Globus pallidus (tissue), 1 donor: Measurements from ENCODE around the gene CUBN.
"Not testable (repeated sequence)": the region's sequence is repeated elsewhere in the genome, so short reads cannot be mapped to it uniquely, and the experiment has no call there.

Source experiments
- DNase-seq: peaks from one replicate; pipeline ENCODE4 v3.0.0-alpha.2; 2015; ENCODE audit warnings: low spot score

CUBN gene

DNA sequence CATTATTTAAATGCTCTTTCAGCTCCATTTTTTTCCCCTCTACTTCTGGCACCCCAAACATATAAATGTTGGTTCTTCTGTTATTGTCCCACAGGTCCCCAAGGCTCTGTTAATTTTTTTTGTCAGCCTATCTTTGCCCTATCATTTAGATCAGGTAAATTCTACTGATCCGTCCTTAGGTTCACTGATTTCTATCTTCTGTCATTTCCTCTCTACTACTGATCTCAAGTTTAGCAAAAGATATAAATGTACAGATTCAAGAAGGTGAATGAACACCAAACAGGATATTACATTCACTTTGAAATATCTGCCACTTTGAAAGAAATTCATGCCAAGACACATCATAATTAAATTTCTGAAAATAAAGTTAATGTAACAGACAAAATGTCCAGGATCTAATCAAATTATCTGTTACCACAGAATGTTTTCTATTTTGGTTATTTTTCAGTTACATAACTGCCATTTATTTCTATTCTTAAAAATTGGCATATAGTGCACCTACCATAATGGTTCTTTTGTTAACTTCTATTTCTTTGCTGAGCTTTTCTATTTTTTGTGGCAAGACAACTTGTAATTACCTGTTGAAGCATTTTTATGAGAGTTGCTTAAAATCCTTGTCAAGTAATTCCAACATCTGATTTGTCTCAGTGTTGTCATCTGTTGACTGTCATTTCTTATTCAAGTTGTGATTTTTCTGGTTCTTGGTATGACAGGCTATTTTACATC lies 12.1 kb upstream of the CUBN start:
- DNase-seq: no peak

DNA sequence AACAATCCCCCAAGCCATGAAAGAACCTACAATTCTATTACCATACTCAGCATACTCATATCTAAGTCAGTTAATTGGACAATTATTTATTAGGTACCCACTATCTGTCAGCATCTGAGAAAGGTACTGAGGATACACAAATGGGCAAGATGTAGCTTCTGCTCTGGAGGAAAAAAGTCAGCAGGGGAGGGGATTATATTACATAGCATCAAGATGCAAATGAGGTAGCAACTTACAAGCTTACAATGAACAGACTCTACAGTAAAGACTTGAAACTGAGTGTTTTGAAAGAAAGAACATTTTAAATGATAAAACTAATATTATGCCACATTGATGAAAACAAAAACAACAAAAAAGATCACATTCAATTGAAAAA lies 10.8 kb upstream of the CUBN start:
- no peak for DNase-seq

DNA sequence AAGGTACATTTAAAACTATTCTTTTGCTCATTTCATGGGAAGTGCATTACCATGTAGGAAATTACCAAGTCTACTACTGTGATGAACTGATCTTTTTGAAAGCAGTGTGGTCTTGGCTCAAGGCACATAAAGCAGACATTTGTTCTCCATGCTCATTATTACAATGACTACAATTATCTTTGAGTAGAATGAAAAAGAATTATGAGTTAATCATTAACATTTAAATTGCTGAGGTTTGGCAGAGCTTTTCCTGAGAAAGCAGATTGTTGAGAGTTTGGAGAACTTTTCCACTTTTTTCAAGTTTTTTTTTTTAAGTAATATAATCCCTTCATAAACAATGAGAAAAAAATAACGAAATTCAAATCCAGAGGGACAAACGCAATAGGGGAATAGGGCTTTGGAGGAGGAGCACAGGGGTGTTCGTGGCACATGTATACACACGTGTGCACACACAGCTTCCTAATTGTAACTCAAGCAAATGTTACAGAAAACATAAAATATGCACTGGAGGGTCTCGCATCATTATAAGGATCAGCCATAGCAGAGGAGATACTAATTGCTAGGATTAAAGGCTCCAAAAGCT lies 8.9 kb upstream of the CUBN start:
- no peak for DNase-seq

DNA sequence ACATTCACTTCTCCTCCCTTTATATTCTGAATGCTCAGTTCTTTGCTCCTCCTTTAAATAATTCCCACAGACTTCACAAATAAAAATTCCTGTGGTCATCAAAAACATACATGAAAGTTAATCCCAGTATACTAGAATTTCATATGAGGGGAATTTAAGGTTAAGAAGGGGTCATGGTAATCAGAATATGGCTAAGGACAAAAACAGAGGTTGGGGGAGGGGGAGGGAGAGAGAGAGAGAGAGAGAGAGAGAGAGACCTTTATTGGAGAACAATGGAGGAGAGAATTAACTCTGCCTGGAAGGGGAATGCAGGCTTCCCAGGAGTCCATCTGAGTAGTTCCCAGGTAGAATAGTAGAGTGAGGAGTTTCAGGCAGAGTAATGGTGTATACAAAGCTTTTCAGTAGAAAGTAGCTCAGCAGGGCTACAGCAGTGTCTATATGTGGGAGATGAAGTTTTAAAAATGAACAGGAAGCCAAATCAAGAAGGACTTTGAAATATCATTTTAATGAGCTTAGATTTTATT lies 5.2 kb upstream of the CUBN start:
- no peak for DNase-seq

DNA sequence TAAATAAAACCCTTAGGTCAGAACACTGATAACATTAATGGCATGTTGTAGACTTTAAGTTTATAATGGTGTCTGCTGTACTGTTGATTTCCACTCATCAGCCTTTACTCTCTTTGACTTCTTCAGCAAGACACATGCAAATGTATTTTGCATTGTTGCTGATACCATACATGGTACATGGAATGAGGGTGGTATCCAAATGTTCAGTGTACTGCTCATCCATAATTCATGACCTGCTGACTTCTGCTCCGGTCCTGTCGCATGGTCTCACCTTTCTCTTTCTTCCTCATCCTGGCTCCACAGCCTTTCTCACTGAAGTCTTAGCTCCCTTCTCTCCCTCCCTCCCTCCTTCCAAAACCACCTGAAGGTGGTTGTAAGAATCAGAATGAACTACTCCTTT lies 4.7 kb upstream of the CUBN start:
- no peak for DNase-seq

DNA sequence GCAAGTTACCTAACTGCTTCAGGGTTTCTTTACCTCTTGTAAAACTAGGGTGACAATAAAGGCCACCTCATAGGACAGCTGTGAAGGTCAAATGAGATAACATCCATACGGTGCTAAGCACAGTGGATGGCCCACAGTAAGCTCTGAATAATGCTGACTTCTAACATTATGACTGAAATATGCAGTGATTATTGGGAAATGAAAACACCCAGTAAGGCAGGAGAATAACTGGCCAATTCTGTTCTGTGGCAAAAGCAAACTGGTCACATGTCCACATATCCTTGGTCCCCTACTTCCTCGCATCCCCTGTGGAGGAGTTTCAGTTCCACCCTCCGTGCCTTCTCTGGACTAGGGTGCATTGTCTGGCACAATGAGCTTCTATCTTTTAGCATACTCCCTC lies 1.4 kb downstream of the CUBN start:
- DNase-seq: no peak

DNA sequence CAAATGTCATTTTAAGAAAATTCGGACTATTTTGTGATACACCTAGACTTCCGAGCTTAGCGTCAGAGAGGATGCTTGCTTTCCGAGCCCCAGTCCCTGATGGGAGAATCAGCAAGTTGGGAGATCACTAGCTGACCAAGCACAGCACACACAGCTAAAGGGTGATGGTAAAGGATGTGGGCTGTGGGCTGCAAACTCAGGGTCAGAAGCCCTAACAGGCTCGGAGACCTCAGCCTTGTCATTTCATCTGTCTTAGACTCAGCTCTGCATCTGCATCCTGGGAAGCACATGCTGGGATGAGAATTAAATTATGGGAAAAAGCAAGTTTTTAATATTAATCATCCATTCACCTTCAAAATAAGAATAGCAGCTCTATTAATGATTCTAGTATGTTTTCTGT lies 3.3 kb downstream of the CUBN start:
- DNase-seq: no peak

DNA sequence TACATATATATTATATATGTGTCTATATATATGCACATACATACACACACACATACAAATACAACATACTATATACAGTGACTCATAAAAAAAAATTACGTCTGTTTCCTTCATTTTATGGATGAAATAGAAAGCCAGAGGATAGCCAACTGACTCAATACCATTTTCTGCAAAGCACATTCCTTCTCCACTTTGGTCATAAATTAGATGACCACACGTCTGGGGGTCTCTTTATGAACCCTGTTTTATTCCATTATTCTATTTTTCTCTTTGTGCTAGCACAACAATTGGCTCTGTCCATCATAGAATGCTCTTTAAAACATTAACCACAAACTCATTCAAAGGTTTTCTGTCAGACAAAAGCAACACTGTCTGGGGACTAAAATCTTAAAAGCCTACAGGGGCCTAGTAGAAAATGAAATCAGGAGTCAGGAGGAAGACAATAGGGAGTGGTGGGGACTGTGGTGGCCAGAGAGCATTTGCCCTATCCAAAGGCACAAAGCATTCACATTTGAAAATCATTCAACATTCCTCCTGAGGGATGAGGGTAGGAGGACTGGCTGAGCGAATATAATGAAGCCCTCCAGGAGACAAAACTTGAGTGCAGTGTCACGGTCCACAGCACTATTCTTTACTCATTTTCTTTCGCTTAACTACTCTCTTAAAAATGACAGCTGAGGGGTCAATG lies 4.3 kb downstream of the CUBN start:
- no peak for DNase-seq

DNA sequence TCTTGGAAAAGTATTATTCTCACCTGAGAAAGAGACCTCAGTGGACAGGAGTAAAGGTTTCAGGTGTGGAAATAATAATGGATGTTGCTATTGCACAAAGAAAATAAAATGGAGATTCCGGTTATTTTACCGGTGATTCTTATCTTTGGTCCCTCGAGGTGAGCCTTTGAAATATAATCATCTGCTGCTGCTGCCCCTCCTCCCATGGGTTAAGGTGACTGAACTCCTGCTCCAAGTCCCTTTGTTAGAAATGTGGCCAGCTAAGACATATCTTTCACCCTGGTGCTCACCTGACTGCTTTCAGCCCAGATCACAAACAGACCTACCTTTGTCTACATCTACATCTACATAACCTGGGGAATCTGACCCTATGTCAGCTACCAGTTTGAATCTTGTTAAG lies 5.7 kb downstream of the CUBN start:
- no peak for DNase-seq

DNA sequence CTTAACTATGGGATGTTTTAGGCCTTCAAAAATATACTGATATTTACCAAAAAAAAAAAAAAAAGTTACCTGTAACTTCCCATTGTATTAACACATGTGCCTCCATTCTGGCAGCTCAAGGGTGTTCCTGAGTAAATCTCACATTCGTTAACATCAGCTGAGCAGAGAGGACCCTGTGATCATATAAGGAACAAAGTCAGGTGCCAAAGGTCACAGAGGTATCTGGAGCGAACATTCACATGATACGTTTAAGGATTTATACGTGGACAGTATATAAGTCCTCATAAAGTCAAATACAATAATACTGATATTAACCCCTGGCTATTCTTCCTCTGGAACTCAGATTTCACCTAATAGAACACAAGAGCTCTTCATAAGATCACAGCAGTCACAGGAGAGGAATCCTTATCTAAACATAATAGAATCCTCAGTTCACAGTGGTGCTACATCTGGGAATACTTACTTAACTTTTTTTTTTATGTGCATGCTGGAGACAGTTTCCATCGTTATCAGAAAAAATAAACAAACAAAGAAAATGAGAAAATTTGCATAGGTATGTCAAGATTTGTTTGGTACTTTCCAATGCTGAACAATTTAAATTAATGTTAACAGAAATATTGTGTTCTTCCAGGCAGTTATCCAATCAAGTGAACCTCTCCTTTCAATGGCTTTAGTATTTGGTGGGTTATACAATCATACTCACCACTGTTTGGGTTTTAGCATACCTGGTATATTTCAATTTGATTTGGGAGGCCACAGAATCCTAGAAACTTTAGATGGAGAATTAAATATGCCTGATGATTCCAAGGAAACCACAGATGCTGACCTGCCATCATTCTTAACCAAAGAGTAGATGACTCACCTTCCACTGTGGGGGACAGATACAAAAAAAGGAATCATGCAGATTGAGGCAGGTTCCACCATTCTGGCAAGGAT lies 6.6 kb downstream of the CUBN start:
- DNase-seq: no peak

DNA sequence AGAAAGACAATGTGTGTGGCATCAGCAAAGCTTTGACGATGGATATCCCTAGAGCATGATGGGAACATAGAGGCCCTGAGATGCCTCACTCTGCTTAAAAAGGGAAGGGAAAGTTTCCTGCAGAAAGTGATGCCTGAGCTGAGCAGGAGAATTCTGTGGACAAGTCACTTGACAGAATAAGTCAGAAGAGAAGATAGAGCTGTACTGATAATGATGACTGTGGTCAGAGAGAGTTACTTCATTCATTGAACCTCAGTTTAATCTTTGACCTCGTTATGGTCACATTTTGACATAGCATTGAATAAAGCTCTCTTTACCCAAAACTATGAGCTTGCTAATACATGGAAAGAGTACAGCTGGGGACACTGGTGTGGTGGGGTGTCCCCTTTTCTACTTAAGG lies 7.6 kb downstream of the CUBN start:
- no peak for DNase-seq

DNA sequence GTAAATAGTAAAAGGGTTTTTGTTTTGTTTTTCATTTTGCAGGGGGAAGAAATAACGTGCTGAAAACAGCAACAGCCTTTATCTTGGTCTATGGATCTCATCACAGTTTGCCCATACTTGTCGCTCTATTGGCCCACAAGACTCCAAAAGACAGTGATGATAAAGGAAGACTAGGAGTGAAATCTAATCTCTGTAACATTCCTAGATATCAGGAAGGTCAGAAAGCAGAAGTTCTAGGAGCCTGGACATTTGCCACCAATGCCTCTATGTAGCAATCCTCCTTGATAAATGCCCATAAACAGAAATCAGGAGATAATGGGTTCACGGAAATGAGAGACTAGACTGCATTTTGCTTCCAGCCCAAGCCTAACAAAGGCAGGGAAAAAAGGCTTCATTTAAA lies 8.9 kb downstream of the CUBN start:
- DNase-seq: no peak

DNA sequence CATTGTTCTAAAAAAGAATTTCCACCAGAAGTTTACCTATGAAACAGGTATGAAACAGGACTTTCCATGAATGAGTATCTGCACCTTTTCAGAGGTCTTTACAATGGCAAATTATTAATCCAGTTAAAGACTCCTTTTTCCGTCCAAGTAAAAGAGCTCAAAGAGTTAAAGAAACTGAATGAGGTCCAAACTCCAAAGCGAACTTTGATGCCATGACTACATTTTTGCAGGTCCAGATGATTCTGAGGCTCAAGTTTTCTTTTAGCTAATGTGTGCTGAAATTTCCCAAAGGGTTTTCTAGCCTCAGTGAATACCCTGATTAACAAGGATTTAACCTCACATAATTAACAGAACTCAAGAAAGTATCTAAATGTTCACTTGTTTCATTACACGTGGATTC lies 9.8 kb downstream of the CUBN start:
- no peak for DNase-seq

DNA sequence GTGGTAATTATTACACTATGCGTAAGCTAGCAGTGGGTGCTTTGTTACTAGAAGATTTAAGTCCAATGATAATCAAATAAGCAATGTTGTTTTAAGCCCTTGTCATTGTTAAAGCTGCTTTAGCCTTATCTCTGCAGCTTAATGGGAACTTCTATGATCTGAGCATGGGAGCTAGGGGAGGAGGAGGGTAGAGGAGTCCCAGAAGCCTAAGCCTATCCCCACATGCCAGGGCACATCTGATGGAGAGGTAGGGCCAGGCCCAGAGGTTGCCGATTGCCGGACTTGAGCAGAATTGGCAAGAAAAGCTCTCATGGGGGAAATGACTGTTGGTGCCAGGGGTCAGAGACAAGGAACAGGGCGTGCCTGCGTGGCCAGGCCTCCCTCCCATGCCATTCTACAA lies 13.4 kb downstream of the CUBN start:
- no peak for DNase-seq

DNA sequence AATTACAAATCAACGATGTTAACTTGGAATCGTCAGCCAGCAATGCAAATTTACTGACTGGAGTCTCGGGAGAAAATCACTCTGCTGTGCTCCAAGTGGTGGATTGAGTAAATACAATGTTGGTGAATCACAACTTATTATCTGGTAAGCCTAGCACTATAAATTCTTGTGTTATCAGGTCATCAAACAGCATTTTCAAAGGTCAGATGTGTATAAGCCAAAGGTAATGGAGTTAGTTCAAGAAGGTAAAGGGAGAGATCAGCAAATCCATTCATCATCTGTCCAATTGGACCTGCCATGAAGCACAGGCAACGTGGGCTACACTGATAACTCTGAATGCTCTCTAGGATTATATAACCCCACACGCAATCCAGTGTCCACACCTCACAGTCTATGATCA lies 13.9 kb downstream of the CUBN start:
- no peak for DNase-seq

DNA sequence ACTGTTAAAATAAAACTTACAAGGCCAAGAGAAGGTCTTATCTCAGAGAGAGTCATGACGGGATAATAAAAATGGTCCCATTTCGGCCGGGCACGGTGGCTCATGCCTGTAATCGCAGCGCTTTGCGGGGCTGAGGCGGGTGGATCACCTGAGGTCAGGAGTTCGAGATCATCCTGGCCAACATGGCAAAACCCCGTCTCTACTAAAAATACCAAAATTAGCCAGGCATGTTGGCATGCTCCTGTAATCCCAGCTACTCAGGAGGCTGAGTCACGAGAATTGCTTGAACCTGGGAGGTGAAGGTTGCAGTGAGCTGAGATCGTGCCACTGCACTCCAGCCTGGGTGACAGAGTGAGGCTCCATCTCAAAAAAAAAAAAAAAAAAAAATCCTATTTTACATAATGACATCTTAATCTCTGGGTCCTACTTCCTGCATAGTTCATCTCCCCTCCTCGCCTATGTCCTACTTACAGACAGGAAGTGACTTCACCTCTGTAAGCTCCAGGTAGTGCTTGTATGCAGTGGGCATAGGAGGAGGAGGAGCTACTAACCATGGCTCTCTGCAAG lies 14.7 kb downstream of the CUBN start:
- DNase-seq: not testable (repeated sequence)

DNA sequence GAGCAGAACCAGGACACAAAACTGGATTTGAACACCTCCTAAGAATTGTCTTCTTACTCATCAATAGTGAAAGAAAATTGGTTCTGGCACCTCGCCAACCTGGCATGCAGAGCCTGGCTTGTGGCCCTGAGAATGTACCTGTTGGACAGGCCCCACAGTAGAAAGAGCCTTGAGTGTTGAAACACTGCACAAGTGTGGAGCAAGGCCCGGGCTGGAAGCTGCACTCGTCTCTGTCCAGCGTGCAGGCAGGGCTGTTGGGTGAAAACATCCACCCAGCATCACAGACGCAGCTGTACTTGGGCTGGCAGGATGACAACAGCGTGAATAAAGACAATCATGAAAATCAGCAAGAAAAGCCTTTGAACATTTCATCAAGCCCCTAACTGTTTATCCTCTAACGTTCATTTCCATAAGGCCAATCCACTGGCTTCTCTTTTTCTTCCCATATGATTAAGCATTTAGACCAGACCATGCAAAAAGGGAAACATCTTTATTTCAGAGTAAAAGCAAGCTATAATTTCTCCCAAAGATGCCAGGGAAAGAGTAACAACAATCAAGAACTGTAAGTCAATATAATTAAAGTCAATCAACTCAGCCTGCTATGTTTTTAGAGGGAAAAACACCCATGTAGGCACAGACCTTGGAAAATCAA lies 15.6 kb downstream of the CUBN start:
- peak; percentile 29 for DNase-seq

DNA sequence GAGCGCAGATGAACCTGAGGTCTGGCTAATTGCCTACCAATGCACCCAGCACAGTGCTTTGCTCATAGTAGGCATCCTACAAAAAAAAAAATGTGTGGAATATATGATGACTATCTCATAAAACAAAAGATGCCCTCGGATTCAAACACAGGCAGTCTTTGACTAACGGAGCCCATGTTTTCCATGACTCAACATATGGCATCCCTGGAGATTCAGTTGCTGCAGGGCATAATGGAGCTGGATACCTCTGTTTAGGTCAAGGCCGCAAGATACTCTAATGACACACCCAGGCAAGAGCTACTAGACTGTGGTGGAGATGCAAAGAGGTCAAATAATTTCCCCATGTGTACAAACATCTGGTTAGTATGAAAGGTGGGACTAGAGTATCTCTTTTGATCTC lies 16.3 kb downstream of the CUBN start:
- DNase-seq: no peak

DNA sequence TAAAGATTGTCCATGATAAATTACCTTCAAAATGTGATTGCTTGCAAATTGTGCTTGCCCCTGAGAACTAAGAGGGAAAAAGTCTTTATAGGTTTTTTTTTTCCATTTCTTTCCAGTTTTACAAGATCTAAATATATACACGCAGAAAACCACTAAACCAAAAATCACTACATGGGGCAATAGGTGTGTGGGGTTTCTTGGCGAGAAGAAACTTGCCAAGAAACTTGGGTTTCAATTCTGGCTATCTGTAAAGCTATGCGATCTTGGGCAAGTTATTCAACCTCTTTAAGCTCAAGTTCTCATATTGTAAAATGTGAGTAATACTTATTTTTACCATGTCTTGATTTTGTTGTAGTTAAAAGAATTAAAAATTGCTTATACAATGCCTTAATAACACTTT lies 17.0 kb downstream of the CUBN start:
- DNase-seq: no peak

DNA sequence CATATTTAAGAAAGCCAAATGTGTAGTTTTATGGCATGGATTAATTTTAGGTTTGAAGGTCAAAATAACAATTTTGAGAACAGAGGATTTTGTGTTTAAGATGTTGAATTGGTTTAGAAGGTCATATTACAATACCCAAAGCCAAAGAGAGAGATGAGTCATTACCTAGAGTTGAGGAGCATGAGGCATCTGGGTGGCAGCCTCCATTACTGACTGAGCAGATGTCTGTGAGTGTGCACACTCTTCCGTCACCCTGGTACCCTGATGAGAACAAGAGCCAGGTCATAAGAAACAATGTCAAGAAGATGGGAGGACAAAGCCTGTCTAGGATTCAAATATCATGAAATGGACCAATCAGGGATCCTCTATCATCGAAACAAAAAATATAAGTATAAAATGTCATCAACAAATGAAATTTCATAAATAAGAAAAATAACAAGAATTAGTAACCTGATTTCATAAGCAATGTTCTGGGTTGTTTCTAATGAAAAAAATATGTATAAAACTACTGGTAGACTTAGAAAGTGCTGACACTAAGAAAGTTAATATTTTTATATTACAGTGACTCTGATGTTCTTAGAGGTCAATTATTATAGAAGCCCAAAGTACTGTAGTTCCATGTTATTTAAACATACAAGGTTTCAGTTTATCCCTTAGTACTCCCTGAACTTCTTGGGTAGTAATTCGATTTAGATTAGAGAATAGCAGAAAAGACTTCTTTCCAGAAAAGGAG lies 20.0 kb downstream of the CUBN start:
- DNase-seq: no peak

DNA sequence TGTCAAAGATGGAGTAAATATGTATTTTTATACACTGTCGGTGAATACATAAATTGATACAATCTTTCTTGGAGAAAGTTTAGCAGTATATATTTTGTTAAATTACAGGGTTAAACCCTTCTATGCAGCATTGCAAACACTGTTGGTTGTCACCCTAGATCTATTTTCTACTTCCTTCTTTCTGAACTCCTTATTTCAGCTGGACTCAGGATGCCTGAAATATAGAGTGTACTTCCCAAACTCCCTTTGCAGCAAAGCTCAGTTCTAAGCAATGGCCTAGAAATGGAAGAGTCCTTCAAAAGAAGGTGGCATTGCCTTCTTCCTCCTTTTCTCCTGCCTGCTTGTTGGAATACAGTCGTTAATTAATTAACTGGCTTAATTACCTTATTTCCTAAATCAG lies 20.6 kb downstream of the CUBN start:
- DNase-seq: no peak
